Activated naive CD4-positive, alpha-beta T cell treated with anti-CD3 and anti-CD28 coated beads, Interleukin-2, amount 50 U/mL, for 72 hours (primary cell): ENCODE measurements around the gene MRM1. TPM values are rescaled to one million over a fixed set of nuclear protein-coding genes. Genes with fewer than 3 reads are reported as not detected.

Experiments used
- ATAC-seq, 2 donors: fragments of 150-1000 bp; cut with Tn5 transposase; 2 replicates each; pipeline ENCODE4 v1.10.0; 2021; ENCODE audit warnings: mild to moderate bottlenecking in 2 of 2, moderate library complexity in 2 of 2
- DNase-seq, 2 donors: peaks; one replicate each; pipeline ENCODE4 v3.0.0; 2021 to 2022; ENCODE audit warnings: low spot score in 2 of 2
- H3K27ac Mint-ChIP-seq, 2 donors: one replicate each; pipeline ENCODE4 v1.8.0; 2022; ENCODE audit warnings: mild to moderate bottlenecking in 2 of 2, mixed read lengths in 2 of 2
- H3K36me3 Mint-ChIP-seq, 2 donors: one replicate each; pipeline ENCODE4 v1.8.0; 2022; ENCODE audit warnings: mixed read lengths in 2 of 2
- H3K9me3 Mint-ChIP-seq, 2 donors: one replicate each; pipeline ENCODE4 v1.8.0; 2022; ENCODE audit warnings: mixed read lengths in 2 of 2
- total RNA-seq, 2 donors: library from RNA; stranded (reverse); gene quantifications; one replicate each; pipeline ENCODE4 v1.2.3, GENCODE V29; 2022

MRM1 gene
- total RNA-seq, result 10 to 100 TPM in 1 of 2 donors, 1 to 10 TPM in 1; 8.0 to 16.5 TPM

- DNase-seq (peak; percentile 85 to 90), ATAC-seq (peak; percentile 85 to 91)
- H3K27ac Mint-ChIP-seq, result peak within 1 kb of the TSS; percentile 92 to 96
- peaks cover 16 to 17% of the 10 kb centered on the region in 2 donors for H3K36me3 Mint-ChIP-seq
- H3K9me3 Mint-ChIP-seq, result no peaks in the 10 kb centered on the region
Measured at GRCh38 chr17:36601303-36602029, at the start of gene MRM1. Gene MRM1, plus strand, starts transcription at chr17:36601583. Its CDS starts 228 bp downstream, at chr17:36601811.

GRCh38 chr17:36553459-36553858 lies 47.9 kb upstream of the MRM1 start:
- peak in 1 of 2 donors; percentile 36 for ATAC-seq
- H3K9me3 Mint-ChIP-seq, result no peaks in the 10 kb centered on the region
- no peak for DNase-seq
- H3K27ac Mint-ChIP-seq, result peak overlapping the region in 1 of 2 donors; percentile 89
- peaks cover 10 to 27% of the 10 kb centered on the region in 2 donors for H3K36me3 Mint-ChIP-seq

GRCh38 chr17:36566081-36566480 lies 35.3 kb upstream of the MRM1 start:
- H3K27ac Mint-ChIP-seq, result no peak overlapping the region
- ATAC-seq (no peak), DNase-seq (no peak)
- H3K36me3 Mint-ChIP-seq, result peaks cover 0 to 5% of the 10 kb centered on the region in 2 donors
- no peaks in the 10 kb centered on the region for H3K9me3 Mint-ChIP-seq

- DNase-seq (no peak), ATAC-seq (no peak)
- no peaks in the 10 kb centered on the region for H3K9me3 Mint-ChIP-seq
- H3K27ac Mint-ChIP-seq, result peak overlapping the region in 1 of 2 donors; percentile 15
- peaks cover 9 to 14% of the 10 kb centered on the region in 2 donors for H3K36me3 Mint-ChIP-seq
Measured at GRCh38 chr17:36575028-36575427, 26.4 kb upstream of the MRM1 start.

GRCh38 chr17:36576793-36577192 lies 24.6 kb upstream of the MRM1 start:
- ATAC-seq (no peak), DNase-seq (no peak)
- Mint-ChIP-seq H3K27ac (no peak overlapping the region), H3K36me3 (peaks cover 9 to 17% of the 10 kb centered on the region in 2 donors), H3K9me3 (no peaks in the 10 kb centered on the region)

GRCh38 chr17:36578671-36579070 lies 22.7 kb upstream of the MRM1 start:
- H3K9me3 Mint-ChIP-seq, result no peaks in the 10 kb centered on the region
- H3K36me3 Mint-ChIP-seq, result peaks cover 9 to 20% of the 10 kb centered on the region in 2 donors
- no peak overlapping the region for H3K27ac Mint-ChIP-seq
- DNase-seq (no peak), ATAC-seq (no peak)

GRCh38 chr17:36583787-36584186 lies 17.6 kb upstream of the MRM1 start:
- Mint-ChIP-seq H3K9me3 (no peaks in the 10 kb centered on the region), H3K27ac (no peak overlapping the region), H3K36me3 (peaks cover 14 to 30% of the 10 kb centered on the region in 2 donors)
- ATAC-seq (no peak), DNase-seq (no peak)

- no peak overlapping the region for H3K27ac Mint-ChIP-seq
- H3K9me3 Mint-ChIP-seq, result no peaks in the 10 kb centered on the region
- ATAC-seq (no peak), DNase-seq (no peak)
- H3K36me3 Mint-ChIP-seq, result peaks cover 6 to 14% of the 10 kb centered on the region in 2 donors
Measured at GRCh38 chr17:36586138-36586537, 15.2 kb upstream of the MRM1 start.

GRCh38 chr17:36590082-36590481 lies 11.3 kb upstream of the MRM1 start:
- peaks cover 6 to 8% of the 10 kb centered on the region in 2 donors for H3K36me3 Mint-ChIP-seq

GRCh38 chr17:36591434-36592315 lies 9.7 kb upstream of the MRM1 start, which contains the start of gene DHRS11:
Gene DHRS11, plus strand, starts transcription at chr17:36591879. Its CDS starts 131 bp downstream, at chr17:36592010.
- H3K36me3 Mint-ChIP-seq, result no peaks in the 10 kb centered on the region
- ATAC-seq (peak; percentile 94 to 96), DNase-seq (peak; percentile 82)
- peak within 1 kb of the TSS; percentile 80 to 84 for H3K27ac Mint-ChIP-seq
- H3K9me3 Mint-ChIP-seq, result no peaks in the 10 kb centered on the region

More at GRCh38 chr17:36590082-36590481, 11.3 kb upstream of the MRM1 start:
- Mint-ChIP-seq H3K27ac (peak overlapping the region in 1 of 2 donors; percentile 80), H3K9me3 (no peaks in the 10 kb centered on the region)
- no peak for ATAC-seq
- DNase-seq, result peak in 1 of 2 donors; percentile 7

- DNase-seq, result no peak
- no peaks in the 10 kb centered on the region for H3K9me3 Mint-ChIP-seq
- no peaks in the 10 kb centered on the region for H3K36me3 Mint-ChIP-seq
- ATAC-seq, result no peak
- H3K27ac Mint-ChIP-seq, result peak overlapping the region; percentile 80 to 84
Measured at GRCh38 chr17:36592316-36592715, 9.1 kb upstream of the MRM1 start.

GRCh38 chr17:36592716-36593321 lies 8.6 kb upstream of the MRM1 start:
- Mint-ChIP-seq H3K36me3 (no peaks in the 10 kb centered on the region), H3K27ac (peak overlapping the region; percentile 80 to 84), H3K9me3 (no peaks in the 10 kb centered on the region)
- peak in 1 of 2 donors; percentile 25 for DNase-seq
- no peak for ATAC-seq

- ATAC-seq, result no peak
- H3K27ac Mint-ChIP-seq, result no peak overlapping the region
- peak in 1 of 2 donors; percentile 34 for DNase-seq
- H3K36me3 Mint-ChIP-seq, result no peaks in the 10 kb centered on the region
- no peaks in the 10 kb centered on the region for H3K9me3 Mint-ChIP-seq
Measured at GRCh38 chr17:36593656-36594316, 7.6 kb upstream of the MRM1 start.

GRCh38 chr17:36594626-36595401 lies 6.6 kb upstream of the MRM1 start:
- peak in 1 of 2 donors; percentile 28 for DNase-seq
- H3K9me3 Mint-ChIP-seq, result no peaks in the 10 kb centered on the region
- H3K36me3 Mint-ChIP-seq, result no peaks in the 10 kb centered on the region
- H3K27ac Mint-ChIP-seq, result no peak overlapping the region
- no peak for ATAC-seq

- ATAC-seq, result no peak
- Mint-ChIP-seq H3K27ac (no peak overlapping the region), H3K36me3 (peaks cover 0 to 2% of the 10 kb centered on the region in 2 donors), H3K9me3 (no peaks in the 10 kb centered on the region)
- DNase-seq, result peak in 1 of 2 donors; percentile 25
Measured at GRCh38 chr17:36597226-36597625, 4.2 kb upstream of the MRM1 start.
